Glomerular visceral epithelial cell (primary cell): ENCODE results near the gene CLDN19.
"Not testable (repeated sequence)": the region's sequence is repeated elsewhere in the genome, so short reads cannot be mapped to it uniquely, and the experiment has no call there.

Experiments
- DNase-seq: peaks from one replicate; pipeline ENCODE4 v3.0.0-alpha.2; 2016; ENCODE audit errors: extremely low spot score

The CLDN19 gene

DNA sequence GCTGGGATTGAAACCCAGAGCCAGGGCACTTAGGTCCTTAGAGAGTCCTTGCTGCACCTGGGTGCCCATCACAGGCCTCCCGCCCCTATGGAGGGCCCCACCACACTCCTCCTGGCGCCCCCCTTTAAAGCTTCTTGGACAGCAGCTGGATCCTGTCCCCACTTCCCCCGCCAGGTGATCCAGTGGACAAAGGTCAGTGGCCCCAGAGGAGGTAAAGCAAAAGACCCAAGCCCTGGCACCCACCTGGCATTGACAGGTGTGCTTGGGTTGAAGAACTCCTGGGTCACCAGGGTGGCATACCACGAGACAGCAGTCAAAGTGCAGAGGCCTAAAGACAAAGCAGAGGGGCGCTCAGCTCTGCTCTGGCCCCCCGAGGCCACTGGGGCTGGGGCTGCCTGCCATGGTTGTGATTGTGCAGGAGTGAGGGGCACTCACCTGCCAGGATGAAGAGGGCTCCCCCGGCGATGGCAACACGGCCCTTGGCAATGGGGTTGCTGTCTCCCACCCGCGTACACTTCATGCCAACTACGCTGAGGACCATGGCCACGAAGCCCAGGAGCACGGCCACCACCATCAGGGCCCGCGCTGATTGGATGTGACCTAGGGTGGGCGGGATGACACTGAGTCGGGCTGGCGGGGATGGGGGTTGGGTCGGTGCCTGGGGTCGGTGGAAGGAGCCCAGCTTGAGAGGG, 1.9 kb downstream of the CLDN19 start:
- DNase-seq, result no peak

GRCh38 chr1:42737257-42737656, 2.8 kb downstream of the CLDN19 start:
- DNase-seq, result no peak

DNA sequence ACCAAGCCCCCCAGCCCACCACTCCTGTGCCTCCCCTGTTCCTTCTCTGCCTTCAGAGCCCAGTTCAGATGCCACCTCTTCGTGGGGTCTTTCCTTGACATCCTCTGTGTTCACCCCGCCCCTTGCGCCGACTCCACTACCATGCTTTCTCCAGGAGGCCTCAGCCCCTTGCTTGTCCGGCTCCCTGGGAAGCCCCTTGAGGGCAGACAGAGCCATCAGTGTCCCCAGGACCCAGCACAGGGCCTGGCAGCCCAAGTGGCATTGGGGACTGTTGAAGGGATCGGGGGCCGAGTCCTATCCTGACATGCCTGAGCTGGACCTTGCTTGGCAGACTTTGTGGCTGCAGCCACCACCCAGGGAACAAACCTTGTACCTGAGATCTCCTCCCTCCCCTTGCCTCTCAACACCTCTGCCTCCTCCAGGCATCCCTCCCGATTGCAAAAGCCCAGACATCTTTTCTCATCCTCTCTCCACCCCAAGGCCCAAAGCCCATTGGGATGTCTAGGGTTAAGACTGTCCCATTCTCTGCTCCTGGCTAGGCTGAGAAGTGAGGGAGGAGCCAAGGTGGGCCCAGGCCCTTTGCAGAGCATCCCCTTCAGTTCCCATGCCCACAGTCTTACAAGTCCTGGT, 3.4 kb downstream of the CLDN19 start:
- no peak for DNase-seq

DNA sequence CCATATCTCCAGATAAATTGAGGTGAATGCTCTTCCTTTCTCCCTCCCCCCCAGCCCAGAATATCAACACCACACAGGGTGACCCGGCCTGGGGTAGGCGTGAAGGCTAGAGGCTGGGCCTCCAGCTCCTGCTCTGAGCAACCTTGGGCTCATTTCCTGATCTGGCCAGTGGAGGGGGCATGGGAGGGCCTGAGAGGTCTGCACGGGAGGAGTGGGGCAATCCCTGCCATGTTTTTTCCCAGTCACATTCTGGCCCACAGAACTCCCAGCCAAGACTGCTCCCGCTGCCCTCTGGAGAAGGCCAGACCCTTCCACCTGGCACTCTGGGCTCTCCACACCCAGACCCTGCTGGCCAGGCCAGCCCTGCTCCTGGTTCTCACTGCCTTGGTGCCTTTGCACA, 3.9 kb downstream of the CLDN19 start:
- DNase-seq, result peak; percentile 18

DNA sequence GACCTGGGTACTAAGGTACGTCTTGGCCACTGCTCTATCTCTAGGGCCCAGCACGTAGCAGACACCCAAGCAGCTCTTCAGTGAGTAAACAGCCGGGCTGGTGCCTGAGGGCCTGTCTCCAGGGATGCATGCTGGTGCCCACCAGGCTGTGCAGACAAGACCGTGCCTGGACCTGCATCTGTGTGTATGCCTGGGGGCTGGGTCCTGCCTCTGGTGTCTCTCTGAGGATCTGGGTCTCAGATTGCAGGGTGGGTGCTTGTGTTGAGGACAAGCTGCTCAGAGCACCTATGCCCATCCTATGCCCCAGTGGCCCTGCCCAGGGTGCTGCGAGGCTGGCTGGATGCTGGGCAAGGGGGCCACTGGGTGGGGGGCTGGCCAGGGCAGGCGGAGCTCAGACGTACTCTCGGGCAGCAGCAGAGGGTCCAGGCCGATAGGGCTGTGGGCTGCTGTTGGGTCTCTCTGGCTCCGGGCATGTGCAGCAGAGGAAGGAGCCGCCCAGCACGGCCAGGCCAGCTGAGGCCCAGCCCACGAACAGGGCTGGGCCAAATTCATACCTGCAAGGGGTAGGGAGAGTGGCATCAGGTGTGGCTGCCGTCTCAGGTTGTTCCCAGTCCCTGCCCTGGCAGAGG, 4.4 kb downstream of the CLDN19 start:
- DNase-seq, result no peak

GRCh38 chr1:42735056-42735455, 5.0 kb downstream of the CLDN19 start:
- no peak for DNase-seq

GRCh38 chr1:42734201-42735035, 5.6 kb downstream of the CLDN19 start:
- DNase-seq, result no peak

- DNase-seq, result no peak
Observed at GRCh38 chr1:42733415-42734200, 6.4 kb downstream of the CLDN19 start.

DNA sequence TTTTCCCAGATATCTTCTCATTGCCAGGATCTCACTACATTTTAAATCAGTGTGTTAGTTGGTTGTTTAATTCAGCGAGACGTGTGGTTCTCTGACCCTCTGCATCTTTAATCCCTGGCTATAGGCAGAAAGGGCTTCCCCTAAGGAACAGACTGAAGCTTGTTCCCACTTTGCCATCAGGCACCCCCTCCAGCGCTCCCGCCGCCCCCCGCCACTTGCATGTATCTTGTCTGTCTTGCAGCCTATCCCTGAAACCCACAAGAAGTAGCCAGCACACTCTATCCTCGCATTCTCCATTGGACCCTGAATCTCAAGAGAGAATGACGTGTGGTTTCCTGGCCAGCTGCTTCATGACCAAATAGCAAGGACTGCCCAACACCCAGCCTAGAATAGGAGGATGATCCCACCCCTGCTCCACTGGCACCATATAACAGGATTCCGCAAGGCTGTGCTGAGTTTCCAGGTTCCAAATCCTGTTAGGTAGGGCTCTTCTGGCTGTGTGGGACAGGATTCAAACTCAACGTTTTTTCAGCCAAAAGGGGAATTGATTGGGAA, 7.8 kb downstream of the CLDN19 start:
- DNase-seq, result no peak

- DNase-seq, result no peak
Observed at GRCh38 chr1:42731585-42731984, 8.5 kb downstream of the CLDN19 start.

DNA sequence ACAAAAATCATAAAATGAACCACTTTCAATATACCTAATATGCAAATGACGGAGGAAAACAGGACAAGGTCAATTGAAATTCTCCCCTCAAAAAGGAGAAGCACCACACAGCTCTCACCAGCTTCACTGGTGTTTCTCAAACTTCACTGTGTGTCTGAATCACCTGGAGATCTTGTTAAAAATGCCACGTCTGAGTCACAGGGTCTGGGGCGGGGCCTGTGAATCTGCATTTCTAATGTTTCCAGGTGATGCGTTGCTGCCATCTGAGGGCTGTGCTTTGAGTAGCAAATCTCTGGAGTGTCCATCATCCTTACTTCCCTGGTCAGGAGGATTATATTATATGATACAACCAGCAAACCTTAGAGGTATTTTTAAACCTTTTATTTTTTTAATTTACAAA, 9.0 kb downstream of the CLDN19 start:
- no peak for DNase-seq

- DNase-seq, result no peak
Observed at GRCh38 chr1:42730002-42730401, 10.0 kb downstream of the CLDN19 start.

GRCh38 chr1:42725820-42726219, 14.2 kb downstream of the CLDN19 start:
- not testable (repeated sequence) for DNase-seq

GRCh38 chr1:42723511-42723910, 16.5 kb downstream of the CLDN19 start:
- peak; percentile 9 for DNase-seq

DNA sequence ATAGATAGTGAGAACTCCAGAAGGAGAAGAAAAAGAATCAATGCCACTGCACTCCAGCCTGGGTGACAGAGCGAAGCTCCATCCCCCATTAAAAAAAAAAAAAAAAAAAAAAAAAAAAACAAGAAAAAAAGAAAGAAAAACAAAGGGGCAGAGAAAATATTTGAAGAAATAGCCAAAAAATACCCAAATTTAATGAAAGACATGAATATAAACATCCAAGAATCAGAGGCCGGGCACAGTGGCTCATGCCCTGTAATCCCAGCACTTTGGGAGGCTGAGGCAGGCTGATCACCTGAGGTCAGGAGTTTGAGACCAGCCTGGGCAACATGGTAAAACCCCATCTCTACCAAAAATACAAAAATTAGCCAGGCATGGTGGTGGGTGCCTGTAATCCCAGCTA, 17.6 kb downstream of the CLDN19 start:
- DNase-seq, result not testable (repeated sequence)

GRCh38 chr1:42721926-42722325, 18.1 kb downstream of the CLDN19 start:
- no peak for DNase-seq

GRCh38 chr1:42720868-42721267, 19.2 kb downstream of the CLDN19 start:
- DNase-seq, result peak; percentile 24

- DNase-seq, result not testable (repeated sequence)
Observed at GRCh38 chr1:42714441-42714840, 25.6 kb downstream of the CLDN19 start.

DNA sequence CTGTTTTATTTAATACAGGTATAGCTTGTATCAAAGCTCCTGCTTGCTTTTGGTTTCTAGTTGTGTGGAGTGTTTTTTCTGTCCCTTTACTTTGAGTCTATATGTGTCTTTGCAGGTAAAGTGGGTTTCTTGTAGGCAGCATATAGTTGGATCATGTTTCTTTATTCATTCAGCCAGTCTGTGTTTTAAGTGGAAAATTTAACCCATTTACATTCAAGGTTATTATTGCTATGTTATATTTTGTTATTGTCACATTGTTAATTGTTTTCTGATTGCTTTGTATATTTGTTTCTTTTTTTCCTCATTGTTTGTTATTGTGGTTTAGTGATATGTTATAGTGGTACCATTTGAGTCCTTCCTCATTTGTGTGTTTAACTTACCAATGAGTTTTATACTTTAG, 26.7 kb downstream of the CLDN19 start:
- no peak for DNase-seq

DNA sequence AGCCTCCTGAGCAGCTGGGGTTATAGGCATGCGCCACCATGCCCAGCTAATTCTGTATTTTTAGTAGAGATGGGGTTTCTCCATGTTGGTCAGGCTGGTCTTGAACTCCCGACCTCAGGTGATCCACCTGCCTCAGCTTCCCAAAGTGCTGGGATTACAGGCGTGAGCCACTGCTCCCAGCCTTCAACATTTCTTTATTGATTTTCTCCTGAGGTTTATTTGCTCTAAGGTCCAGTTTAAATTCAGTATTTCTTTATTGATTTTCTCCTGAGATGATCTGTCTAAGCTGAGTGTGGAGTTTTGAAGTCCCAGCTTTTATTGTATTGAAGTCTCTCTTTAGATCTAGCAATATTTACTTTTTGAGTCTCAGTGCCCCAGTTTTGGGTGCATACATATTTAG, 27.2 kb downstream of the CLDN19 start:
- DNase-seq, result not testable (repeated sequence)

- no peak for DNase-seq
Observed at GRCh38 chr1:42703888-42704464, 36.1 kb downstream of the CLDN19 start.
